DOHH2 (cell line): ENCODE data around the gene GRAMD1C.
"Not testable (repeated sequence)": the region's sequence is repeated elsewhere in the genome, so short reads cannot be mapped to it uniquely, and the experiment has no call there.

ENCODE experiments used
- H3F3A ChIP-seq: fragments of 200-600 bp; sonication (generic), shearing (Covaris generic); 2 replicates; pipeline ENCODE4 v1.6.0; 2016; ENCODE audit warnings: antibody characterized with exemption, mild to moderate bottlenecking; ENCODE audit not compliant: control insufficient read depth, insufficient read depth
- H3K27ac ChIP-seq: fragments of 200-600 bp; sonication (generic); 2 replicates; pipeline ENCODE4 v1.5.1; 2014; ENCODE audit warnings: low read depth, mild to moderate bottlenecking, low read length, moderate library complexity
- H3K27me3 ChIP-seq: fragments of 200-600 bp; sonication (generic); 2 replicates; pipeline ENCODE4 v1.6.1; 2014; ENCODE audit warnings: mild to moderate bottlenecking, low read length, mixed read lengths; ENCODE audit not compliant: control insufficient read depth
- H3K36me3 ChIP-seq: fragments of 200-600 bp; sonication (generic); 2 replicates; pipeline ENCODE4 v1.6.1; 2014; ENCODE audit warnings: mild to moderate bottlenecking, low read length, moderate library complexity, mixed read lengths; ENCODE audit not compliant: control insufficient read depth
- H3K4me1 ChIP-seq: fragments of 200-600 bp; sonication (generic); 2 replicates; pipeline ENCODE4 v1.6.1; 2014; ENCODE audit warnings: mild to moderate bottlenecking, low read length, mixed read lengths; ENCODE audit not compliant: control insufficient read depth
- H3K4me2 ChIP-seq: fragments of 200-600 bp; sonication (generic); 2 replicates; pipeline ENCODE4 v1.6.0; 2014; ENCODE audit warnings: mild to moderate bottlenecking, low read length, moderate library complexity
- H3K4me3 ChIP-seq: fragments of 200-600 bp; sonication (generic); 2 replicates; pipeline ENCODE4 v1.5.1; 2014; ENCODE audit warnings: mild to moderate bottlenecking, low read length, mixed read lengths
- H3K79me2 ChIP-seq: fragments of 200-600 bp; sonication (generic); 2 replicates; pipeline ENCODE4 v1.6.1; 2014; ENCODE audit warnings: mild to moderate bottlenecking, low read length, mixed read lengths; ENCODE audit not compliant: control insufficient read depth
- H3K9me2 ChIP-seq: fragments of 200-600 bp; sonication (generic); replicated peaks from 2 replicates; pipeline ENCODE4 v1.6.1; 2014; ENCODE audit warnings: mild to moderate bottlenecking, low read length, mixed read lengths; ENCODE audit not compliant: control insufficient read depth
- H3K9me3 ChIP-seq: fragments of 200-600 bp; sonication (generic); 2 replicates; pipeline ENCODE4 v1.6.1; 2014; ENCODE audit warnings: antibody characterized with exemption, low read length, mixed read lengths; ENCODE audit not compliant: control insufficient read depth, insufficient read depth
- H4K20me1 ChIP-seq: fragments of 200-600 bp; sonication (generic); 2 replicates; pipeline ENCODE4 v1.6.0; 2014; ENCODE audit warnings: low read depth, mild to moderate bottlenecking, antibody characterized with exemption, low read length, moderate library complexity; ENCODE audit not compliant: control insufficient read depth, insufficient read depth
- EZH2phosphoT487 ChIP-seq: fragments of 200-600 bp; sonication (generic); IDR thresholded peaks from 2 replicates; pipeline ENCODE4 v1.6.1; 2017; ENCODE audit warnings: borderline replicate concordance, mild to moderate bottlenecking, antibody characterized with exemption, low read length, moderate library complexity, mixed read lengths
- TF ChIP-seq, protein P1 (sequence below): fragments of 200-600 bp; sonication (generic); IDR thresholded peaks from one replicate; pipeline ENCODE4 v1.5.1; 2014; ENCODE audit warnings: antibody characterized with exemption, mild to moderate bottlenecking, low read depth, low read length; ENCODE audit not compliant: poor library complexity, severe bottlenecking

Gene GRAMD1C

DNA sequence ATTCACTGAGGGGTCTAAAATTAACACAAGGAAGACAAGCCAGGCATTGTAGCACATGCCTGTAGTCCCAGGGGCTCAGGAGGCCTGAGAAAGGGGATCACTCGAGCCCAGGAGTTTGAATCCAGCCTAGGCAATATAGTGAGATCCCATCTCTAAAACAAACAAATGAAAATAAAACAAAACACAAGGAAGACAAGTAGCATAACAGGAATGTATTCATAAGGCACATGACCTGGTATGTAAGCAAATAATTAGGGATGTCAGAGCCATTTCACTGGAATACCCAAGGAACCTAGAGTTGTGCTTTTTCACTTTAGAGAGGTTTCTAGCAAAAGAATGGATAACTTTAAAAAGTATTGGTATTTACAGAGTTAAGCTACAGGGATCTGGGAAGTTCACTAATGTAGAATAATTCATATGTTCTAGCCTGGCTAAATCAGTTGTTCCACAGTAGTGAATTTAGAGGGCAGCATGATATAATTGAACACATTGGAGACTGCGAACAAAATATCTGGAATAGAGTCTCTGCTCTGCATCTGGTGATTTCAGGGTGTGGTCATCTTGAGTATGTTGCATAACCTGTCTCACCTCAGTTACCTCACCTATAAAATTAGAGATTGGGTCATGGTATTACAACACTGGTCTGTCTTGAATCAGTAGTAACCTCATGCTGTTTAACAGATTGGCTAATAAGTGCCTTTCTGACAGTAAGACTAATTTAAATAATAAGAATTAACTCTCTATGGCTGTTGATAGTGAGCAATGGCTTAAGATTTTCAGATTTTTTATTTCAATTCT is 9.3 kb downstream of the GRAMD1C start:
- TF ChIP-seq, protein P1, sequence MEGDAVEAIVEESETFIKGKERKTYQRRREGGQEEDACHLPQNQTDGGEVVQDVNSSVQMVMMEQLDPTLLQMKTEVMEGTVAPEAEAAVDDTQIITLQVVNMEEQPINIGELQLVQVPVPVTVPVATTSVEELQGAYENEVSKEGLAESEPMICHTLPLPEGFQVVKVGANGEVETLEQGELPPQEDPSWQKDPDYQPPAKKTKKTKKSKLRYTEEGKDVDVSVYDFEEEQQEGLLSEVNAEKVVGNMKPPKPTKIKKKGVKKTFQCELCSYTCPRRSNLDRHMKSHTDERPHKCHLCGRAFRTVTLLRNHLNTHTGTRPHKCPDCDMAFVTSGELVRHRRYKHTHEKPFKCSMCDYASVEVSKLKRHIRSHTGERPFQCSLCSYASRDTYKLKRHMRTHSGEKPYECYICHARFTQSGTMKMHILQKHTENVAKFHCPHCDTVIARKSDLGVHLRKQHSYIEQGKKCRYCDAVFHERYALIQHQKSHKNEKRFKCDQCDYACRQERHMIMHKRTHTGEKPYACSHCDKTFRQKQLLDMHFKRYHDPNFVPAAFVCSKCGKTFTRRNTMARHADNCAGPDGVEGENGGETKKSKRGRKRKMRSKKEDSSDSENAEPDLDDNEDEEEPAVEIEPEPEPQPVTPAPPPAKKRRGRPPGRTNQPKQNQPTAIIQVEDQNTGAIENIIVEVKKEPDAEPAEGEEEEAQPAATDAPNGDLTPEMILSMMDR: no peak
- TF ChIP-seq EZH2phosphoT487: no peak
- no peaks in the 10 kb centered on the region for H3K9me3 ChIP-seq
- no peaks in the 10 kb centered on the region for H3K9me2 ChIP-seq
- no peaks in the 10 kb centered on the region for H3F3A ChIP-seq
- H3K4me3 ChIP-seq: no peak overlapping the region
- no peaks in the 10 kb centered on the region for H3K79me2 ChIP-seq
- no peaks in the 10 kb centered on the region for H4K20me1 ChIP-seq
- no peak overlapping the region for H3K27ac ChIP-seq
- no peaks in the 10 kb centered on the region for H3K36me3 ChIP-seq
- no peak overlapping the region for H3K4me2 ChIP-seq
- no peaks in the 10 kb centered on the region for H3K27me3 ChIP-seq
- no peaks in the 10 kb centered on the region for H3K4me1 ChIP-seq

DNA sequence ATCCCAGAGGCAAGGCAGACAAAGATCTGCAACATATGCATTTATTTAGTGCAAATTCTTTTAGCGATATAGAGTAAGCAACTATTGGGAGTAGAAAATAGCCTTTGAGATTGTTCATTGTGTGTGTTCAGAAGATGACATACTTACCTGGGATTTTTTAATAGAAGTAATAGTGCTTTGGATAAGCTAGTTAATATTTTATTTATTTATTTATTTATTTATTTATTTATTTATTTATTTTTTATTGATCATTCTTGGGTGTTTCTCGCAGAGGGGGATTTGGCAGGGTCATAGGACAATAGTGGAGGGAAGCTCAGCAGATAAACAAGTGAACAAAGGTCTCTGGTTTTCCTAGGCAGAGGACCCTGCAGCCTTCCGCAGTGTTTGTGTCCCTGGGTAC is 10.5 kb downstream of the GRAMD1C start:
- H3F3A ChIP-seq, H3K36me3 ChIP-seq, H3K4me1 ChIP-seq, H3K9me2 ChIP-seq, H3K4me3 ChIP-seq, H4K20me1 ChIP-seq, H3K27me3 ChIP-seq, H3K4me2 ChIP-seq, H3K27ac ChIP-seq, H3K9me3 ChIP-seq, H3K79me2 ChIP-seq: not testable (repeated sequence)

DNA sequence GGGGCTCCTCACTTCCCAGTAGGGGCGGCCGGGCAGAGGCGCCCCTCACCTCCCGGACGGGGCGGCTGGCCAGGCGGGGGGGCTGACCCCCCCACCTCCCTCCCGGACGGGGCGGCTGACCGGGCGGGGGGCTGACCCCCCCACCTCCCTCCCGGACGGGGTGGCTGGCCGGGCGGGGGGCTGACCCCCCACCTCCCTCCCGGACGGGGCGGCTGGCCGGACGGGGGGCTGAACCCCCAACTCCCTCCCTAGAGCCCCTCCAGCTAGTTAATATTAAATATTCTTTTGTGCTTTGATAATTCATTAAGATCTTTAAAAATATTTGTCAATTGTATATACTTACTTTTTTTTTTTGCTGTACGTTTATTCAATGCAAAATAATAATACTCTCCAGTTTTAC is 11.3 kb downstream of the GRAMD1C start:
- not testable (repeated sequence) for H3K27me3 ChIP-seq, H3K79me2 ChIP-seq, H3K9me3 ChIP-seq, H3F3A ChIP-seq, H3K4me1 ChIP-seq, H3K27ac ChIP-seq, H3K4me3 ChIP-seq, H4K20me1 ChIP-seq, H3K4me2 ChIP-seq, H3K9me2 ChIP-seq, H3K36me3 ChIP-seq

DNA sequence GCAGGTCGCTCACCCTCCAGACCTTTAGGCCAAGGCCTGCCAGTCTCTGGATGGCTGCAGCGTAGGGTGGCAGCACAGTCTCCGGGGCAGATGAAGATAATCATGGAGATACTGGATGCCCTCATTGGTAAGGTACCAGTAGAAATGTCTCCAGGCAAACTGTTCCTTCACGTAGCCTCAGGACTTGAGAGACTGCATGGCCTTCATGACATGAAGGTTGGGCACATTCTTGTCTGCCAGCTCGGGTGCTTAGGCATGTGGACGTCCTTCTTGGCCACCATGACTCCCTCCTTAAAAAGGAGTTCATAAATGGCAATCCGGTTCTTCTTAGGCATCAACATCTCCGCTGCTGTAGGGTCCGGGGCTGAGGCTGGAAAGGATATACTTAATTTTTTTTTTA is 11.8 kb downstream of the GRAMD1C start:
- H3K4me2 ChIP-seq, H4K20me1 ChIP-seq, H3K9me3 ChIP-seq: not testable (repeated sequence)

DNA sequence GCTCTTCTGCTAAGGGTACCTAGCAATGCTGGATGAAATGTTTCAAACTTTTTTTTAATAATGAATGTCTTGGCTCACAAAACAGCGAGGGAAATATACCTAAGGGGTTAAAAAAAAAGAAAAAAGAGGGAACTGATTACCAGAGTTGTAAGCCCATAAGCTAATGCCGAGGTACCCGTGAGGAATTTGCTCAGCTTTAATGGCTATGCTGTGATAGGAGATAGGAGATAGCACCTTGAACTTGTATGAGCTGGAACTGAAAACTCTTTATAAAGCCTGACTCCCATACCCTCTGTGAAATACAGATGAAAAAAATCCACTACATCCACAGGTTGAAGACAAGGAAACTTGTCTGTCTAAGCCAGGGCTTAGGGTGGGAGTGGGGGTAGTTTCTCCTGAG is 13.9 kb downstream of the GRAMD1C start:
- H3F3A ChIP-seq: no peaks in the 10 kb centered on the region
- no peak overlapping the region for H3K4me3 ChIP-seq
- no peak overlapping the region for H3K27ac ChIP-seq
- no peaks in the 10 kb centered on the region for H3K79me2 ChIP-seq
- no peaks in the 10 kb centered on the region for H4K20me1 ChIP-seq
- no peaks in the 10 kb centered on the region for H3K4me1 ChIP-seq
- TF ChIP-seq, protein P1: no peak
- TF ChIP-seq EZH2phosphoT487: no peak
- no peaks in the 10 kb centered on the region for H3K9me3 ChIP-seq
- H3K4me2 ChIP-seq: no peak overlapping the region
- H3K36me3 ChIP-seq: no peaks in the 10 kb centered on the region
- H3K27me3 ChIP-seq: no peaks in the 10 kb centered on the region
- H3K9me2 ChIP-seq: no peaks in the 10 kb centered on the region

More for the DNA sequence above, 11.8 kb downstream of the GRAMD1C start:
- not testable (repeated sequence) for H3K27ac ChIP-seq, H3K4me3 ChIP-seq, H3K9me2 ChIP-seq, H3K79me2 ChIP-seq, H3F3A ChIP-seq, H3K27me3 ChIP-seq, H3K4me1 ChIP-seq, H3K36me3 ChIP-seq
